Naive thymus-derived CD4-positive, alpha-beta T cell (primary cell): ENCODE data around the gene KCNN4. TPM values are rescaled to one million over a fixed set of nuclear protein-coding genes. Genes with fewer than 3 reads are reported as not detected.
"Not testable (repeated sequence)": the region's sequence is repeated elsewhere in the genome, so short reads cannot be mapped to it uniquely, and the experiment has no call there.

Experiments used
- ATAC-seq: fragments of 150-1000 bp; cut with Tn5 transposase; 2 replicates; pipeline ENCODE4 v1.10.0; 2021; ENCODE audit warnings: mild to moderate bottlenecking, moderate library complexity
- CTCF ChIA-PET: fragments of 350-600 bp; sonication (Branson Sonifier 250); formaldehyde crosslinking; loops from one replicate; lab custom pipeline; 2021; ENCODE audit warnings: antibody characterized with exemption; lab: Charles Lee
- POLR2A ChIA-PET: fragments of 350-600 bp; sonication (Branson Sonifier 250); formaldehyde crosslinking; loops from one replicate; lab custom pipeline; 2021; ENCODE audit warnings: antibody characterized with exemption, inconsistent platforms; lab: Charles Lee
- DNase-seq, 9 donors: peaks; one replicate each; pipeline versions ENCODE4 v3.0.0 to v3.0.0-alpha.2; 2020 to 2022; ENCODE audit warnings: mixed read lengths in 1 of 9
- H3K27ac ChIP-seq: one replicate; pipeline ENCODE4 v1.7.0; 2013; ENCODE audit warnings: mild to moderate bottlenecking, low read depth, low read length, moderate library complexity
- H3K27me3 ChIP-seq, 2 donors: one replicate each; pipeline ENCODE4 v1.7.0; 2013; ENCODE audit warnings: low read length in 2 of 2, mild to moderate bottlenecking in 2 of 2, moderate library complexity in 2 of 2; ENCODE audit not compliant: control insufficient read depth in 2 of 2, insufficient read depth in 2 of 2
- H3K36me3 ChIP-seq, 3 experiments: 1 replicate in 2 of 3; 2 replicates in 1 of 3; pipeline ENCODE4 v1.7.0; 2013; ENCODE audit warnings: low read length in 3 of 3, mild to moderate bottlenecking in 3 of 3, moderate library complexity in 1 of 3; ENCODE audit not compliant: insufficient read depth in 3 of 3, control insufficient read depth in 2 of 3
- H3K4me1 ChIP-seq, 2 donors: one replicate each; pipeline ENCODE4 v1.7.0; 2013; ENCODE audit warnings: low read length in 2 of 2, mild to moderate bottlenecking in 2 of 2, moderate library complexity in 1 of 2; ENCODE audit not compliant: control insufficient read depth in 2 of 2, insufficient read depth in 2 of 2
- H3K4me3 ChIP-seq: 2 replicates; pipeline ENCODE4 v1.7.0; 2013; ENCODE audit warnings: mild to moderate bottlenecking, low read length
- H3K9me3 ChIP-seq, 3 experiments: 1 replicate in 2 of 3; 2 replicates in 1 of 3; pipeline ENCODE4 v1.7.0; 2013; ENCODE audit warnings: low read length in 3 of 3; ENCODE audit not compliant: control insufficient read depth in 2 of 3
- H3K27ac Mint-ChIP-seq, 9 donors: one replicate each; pipeline ENCODE4 v1.8.0; 2020 to 2022; ENCODE audit warnings: mixed read lengths in 9 of 9, mild to moderate bottlenecking in 8 of 9, moderate library complexity in 5 of 9, inconsistent platforms in 2 of 9
- H3K27me3 Mint-ChIP-seq, 5 donors: one replicate each; pipeline ENCODE4 v1.8.0; 2021 to 2022; ENCODE audit warnings: mixed read lengths in 5 of 5, mild to moderate bottlenecking in 1 of 5
- H3K36me3 Mint-ChIP-seq, 5 donors: one replicate each; pipeline ENCODE4 v1.8.0; 2020 to 2022; ENCODE audit warnings: mixed read lengths in 5 of 5, mild to moderate bottlenecking in 3 of 5, inconsistent platforms in 1 of 5
- H3K4me1 Mint-ChIP-seq, 7 donors: one replicate each; pipeline ENCODE4 v1.8.0; 2020 to 2022; ENCODE audit warnings: mixed read lengths in 7 of 7, mild to moderate bottlenecking in 3 of 7, inconsistent platforms in 1 of 7
- H3K4me3 Mint-ChIP-seq, 10 donors: one replicate each; pipeline ENCODE4 v1.8.0; 2020 to 2022; ENCODE audit warnings: mild to moderate bottlenecking in 10 of 10, mixed read lengths in 10 of 10, moderate library complexity in 6 of 10, inconsistent platforms in 2 of 10
- H3K9me3 Mint-ChIP-seq, 11 donors: one replicate each; pipeline ENCODE4 v1.8.0; 2020 to 2022; ENCODE audit warnings: mixed read lengths in 11 of 11, mild to moderate bottlenecking in 4 of 11, inconsistent platforms in 1 of 11, moderate library complexity in 1 of 11
- intact Hi-C, 2 donors: fragments of 100-400 bp; cut with micrococcal nuclease; formaldehyde crosslinking; loops; one replicate each; pipeline ENCODE4 v1.15.1; 2023
- polyA plus RNA-seq, 2 donors: library from polyadenylated mRNA; unstranded; fragments of 300-500 nt; fragmentation: Illumina TruSeq; gene quantifications; one replicate each; pipeline ENCODE4 v1.2.3, GENCODE V29; 2021
- total RNA-seq, 6 experiments: library from RNA in 5 of 6; stranded (reverse) in 5 of 6; gene quantifications; 1 replicate in 5 of 6; 2 replicates in 1 of 6; pipeline ENCODE4 v1.2.3 and lab custom pipeline; 2021 to 2026

KCNN4 gene
- total and polyA plus RNA-seq, 7 experiments from 2014 or later = 8.1 to 53.4 (median 17.3) TPM

- ChIA-PET POLR2A (no interaction called here), CTCF (interaction anchor here (0.8 kb wide), 1 partner anchor 94 kb away, joined by 3 read pairs; no protein-coding TSS in a partner anchor)
- Histone ChIP-seq H3K27ac (no peak overlapping the region), H3K27me3 (no peaks in the 10 kb centered on the region), H3K4me1 (peaks cover 0 to 3% of the 10 kb centered on the region in 2 donors), H3K36me3 (no peaks in the 10 kb centered on the region), H3K9me3 (no peaks in the 10 kb centered on the region), H3K4me3 (peak overlapping the region; percentile 46)
- ATAC-seq = peak; percentile 58
- Mint-ChIP-seq H3K36me3 (peaks cover 0 to 14% (median 4%) of the 10 kb centered on the region in 5 donors), H3K4me1 (peaks cover 6 to 12% (median 10%) of the 10 kb centered on the region in 7 donors), H3K4me3 (peak overlapping the region; percentile 85 to 98 (median 88)), H3K9me3 (peaks cover 0 to 36% (median 0%) of the 10 kb centered on the region in 11 donors), H3K27ac (peak overlapping the region in 5 of 9 donors; percentile 44 to 65 (median 56)), H3K27me3 (peaks cover 23 to 52% (median 36%) of the 10 kb centered on the region in 5 donors)
- intact Hi-C loops = loop anchor here in 1 of 2 donors (10.0 kb wide), 1 partner anchor 385 kb away; no protein-coding TSS in a partner anchor
- peak in 3 of 9 donors; percentile 16 to 26 (median 18) for DNase-seq
Observed at GRCh38 chr19:43820098-43820883, 39.5 kb upstream of the KCNN4 start.

- peaks cover 0 to 10% (median 4%) of the 10 kb centered on the region in 5 donors for H3K36me3 Mint-ChIP-seq
- DNase-seq (no peak), ATAC-seq (no peak)
- CTCF ChIA-PET = no interaction called here
- Histone ChIP-seq H3K9me3 (no peaks in the 10 kb centered on the region), H3K27ac (no peak overlapping the region), H3K4me1 (peaks cover 0 to 3% of the 10 kb centered on the region in 2 donors), H3K4me3 (no peak overlapping the region), H3K27me3 (no peaks in the 10 kb centered on the region), H3K36me3 (no peaks in the 10 kb centered on the region)
- H3K4me3 Mint-ChIP-seq = no peak overlapping the region
- intact Hi-C loops = no loop called here
- peaks cover 23 to 40% (median 32%) of the 10 kb centered on the region in 5 donors for H3K27me3 Mint-ChIP-seq
- peaks cover 0 to 25% (median 0%) of the 10 kb centered on the region in 11 donors for H3K9me3 Mint-ChIP-seq
- POLR2A ChIA-PET = no interaction called here
- H3K4me1 Mint-ChIP-seq = peaks cover 6 to 12% (median 10%) of the 10 kb centered on the region in 7 donors
- H3K27ac Mint-ChIP-seq = no peak overlapping the region
Observed at GRCh38 chr19:43818500-43818899, 37.7 kb upstream of the KCNN4 start.

GRCh38 chr19:43817454-43817853 lies 36.7 kb upstream of the KCNN4 start:
- CTCF ChIA-PET, H3K9me3 ChIP-seq, H3K27ac Mint-ChIP-seq, H3K4me3 ChIP-seq, H3K4me3 Mint-ChIP-seq, H3K36me3 ChIP-seq, DNase-seq, H3K27me3 ChIP-seq, H3K4me1 ChIP-seq, H3K27ac ChIP-seq, ATAC-seq, intact Hi-C loops, POLR2A ChIA-PET: not testable (repeated sequence)
- H3K36me3 Mint-ChIP-seq = peaks cover 0 to 10% (median 7%) of the 10 kb centered on the region in 5 donors
- H3K27me3 Mint-ChIP-seq = peaks cover 20 to 44% (median 33%) of the 10 kb centered on the region in 5 donors
- H3K4me1 Mint-ChIP-seq = peaks cover 6 to 12% (median 10%) of the 10 kb centered on the region in 7 donors
- H3K9me3 Mint-ChIP-seq = peaks cover 0 to 25% (median 0%) of the 10 kb centered on the region in 11 donors

GRCh38 chr19:43814663-43815352 lies 34.0 kb upstream of the KCNN4 start:
- Mint-ChIP-seq H3K27ac (no peak overlapping the region), H3K4me1 (peaks cover 0 to 3% (median under 1%) of the 10 kb centered on the region in 7 donors), H3K4me3 (no peak overlapping the region), H3K36me3 (peaks cover 0 to 8% (median 3%) of the 10 kb centered on the region in 5 donors), H3K27me3 (peaks cover 5 to 31% (median 26%) of the 10 kb centered on the region in 5 donors), H3K9me3 (peaks cover 0 to 12% (median 0%) of the 10 kb centered on the region in 11 donors)
- no peak overlapping the region for H3K4me3 ChIP-seq
- CTCF ChIA-PET = no interaction called here
- POLR2A ChIA-PET = interaction anchor here (1.1 kb wide), 1 partner anchor 69 kb away, joined by 3 read pairs; no protein-coding TSS in a partner anchor
- H3K27ac ChIP-seq = no peak overlapping the region
- no peak for DNase-seq
- no peaks in the 10 kb centered on the region for H3K27me3 ChIP-seq
- no peak for ATAC-seq
- no peaks in the 10 kb centered on the region for H3K9me3 ChIP-seq
- no peaks in the 10 kb centered on the region for H3K36me3 ChIP-seq
- H3K4me1 ChIP-seq = no peaks in the 10 kb centered on the region
- intact Hi-C loops = no loop called here

GRCh38 chr19:43812688-43813087 lies 31.9 kb upstream of the KCNN4 start:
- intact Hi-C loops = no loop called here
- Histone ChIP-seq H3K36me3 (no peaks in the 10 kb centered on the region), H3K4me3 (no peak overlapping the region), H3K27ac (no peak overlapping the region), H3K4me1 (no peaks in the 10 kb centered on the region), H3K9me3 (no peaks in the 10 kb centered on the region), H3K27me3 (no peaks in the 10 kb centered on the region)
- CTCF ChIA-PET = no interaction called here
- H3K36me3 Mint-ChIP-seq = peaks cover 0 to 8% (median 0%) of the 10 kb centered on the region in 5 donors
- H3K4me1 Mint-ChIP-seq = peaks cover 0 to 3% (median 0%) of the 10 kb centered on the region in 7 donors
- H3K9me3 Mint-ChIP-seq = peaks cover 0 to 3% (median 0%) of the 10 kb centered on the region in 11 donors
- no peak overlapping the region for H3K27ac Mint-ChIP-seq
- POLR2A ChIA-PET = no interaction called here
- H3K4me3 Mint-ChIP-seq = no peak overlapping the region
- peaks cover 8 to 19% (median 17%) of the 10 kb centered on the region in 5 donors for H3K27me3 Mint-ChIP-seq
- no peak for ATAC-seq
- DNase-seq = no peak

- no peaks in the 10 kb centered on the region for H3K4me1 ChIP-seq
- H3K4me3 ChIP-seq = no peak overlapping the region
- no peak for DNase-seq
- peaks cover 9 to 20% (median 17%) of the 10 kb centered on the region in 5 donors for H3K27me3 Mint-ChIP-seq
- ChIA-PET POLR2A (interaction anchor here (0.6 kb wide), 1 partner anchor 179 kb away, joined by 6 read pairs; no protein-coding TSS in a partner anchor), CTCF (no interaction called here)
- intact Hi-C loops = no loop called here
- H3K27me3 ChIP-seq = no peaks in the 10 kb centered on the region
- H3K36me3 Mint-ChIP-seq = peaks cover 0 to 7% (median 0%) of the 10 kb centered on the region in 5 donors
- H3K9me3 Mint-ChIP-seq = peaks cover 0 to 2% (median 0%) of the 10 kb centered on the region in 11 donors
- no peaks in the 10 kb centered on the region for H3K36me3 ChIP-seq
- H3K4me1 Mint-ChIP-seq = peaks cover 0 to 3% (median 0%) of the 10 kb centered on the region in 7 donors
- H3K27ac ChIP-seq = no peak overlapping the region
- no peak for ATAC-seq
- no peak overlapping the region for H3K27ac Mint-ChIP-seq
- H3K4me3 Mint-ChIP-seq = no peak overlapping the region
- H3K9me3 ChIP-seq = no peaks in the 10 kb centered on the region
Observed at GRCh38 chr19:43812259-43812658, 31.5 kb upstream of the KCNN4 start.
